AG04449 (cell line): ENCODE measurements around the gene BCAR3.

Source experiments
- CTCF ChIA-PET: fragments of 350-600 bp; formaldehyde crosslinking; extraction: SDS; loops from one replicate; lab custom pipeline; 2021; ENCODE audit warnings: antibody characterized with exemption; lab: Yijun Ruan, JAX
- POLR2A ChIA-PET: fragments of 400-600, 350-600 bp; formaldehyde crosslinking; extraction: SDS; loops from one replicate; lab custom pipeline; 2020; ENCODE audit warnings: antibody characterized with exemption, inconsistent platforms; lab: Yijun Ruan, JAX
- DNase-seq: peaks from one replicate; pipeline ENCODE4 v3.0.0-alpha.2; 2010; ENCODE audit warnings: low read depth, low spot score
- H3K4me3 ChIP-seq: 2 replicates; pipeline ENCODE4 v1.5.1; 2011; ENCODE audit warnings: low read depth, mild to moderate bottlenecking, control low read depth, low read length
- TF ChIP-seq, protein P1 (sequence below): IDR thresholded peaks from one replicate; pipeline ENCODE4 v1.5.1; 2011; ENCODE audit warnings: mild to moderate bottlenecking, moderate library complexity, low read length, control low read depth, inconsistent platforms; ENCODE audit not compliant: insufficient read depth; ENCODE audit errors: missing control alignments

Gene BCAR3

DNA sequence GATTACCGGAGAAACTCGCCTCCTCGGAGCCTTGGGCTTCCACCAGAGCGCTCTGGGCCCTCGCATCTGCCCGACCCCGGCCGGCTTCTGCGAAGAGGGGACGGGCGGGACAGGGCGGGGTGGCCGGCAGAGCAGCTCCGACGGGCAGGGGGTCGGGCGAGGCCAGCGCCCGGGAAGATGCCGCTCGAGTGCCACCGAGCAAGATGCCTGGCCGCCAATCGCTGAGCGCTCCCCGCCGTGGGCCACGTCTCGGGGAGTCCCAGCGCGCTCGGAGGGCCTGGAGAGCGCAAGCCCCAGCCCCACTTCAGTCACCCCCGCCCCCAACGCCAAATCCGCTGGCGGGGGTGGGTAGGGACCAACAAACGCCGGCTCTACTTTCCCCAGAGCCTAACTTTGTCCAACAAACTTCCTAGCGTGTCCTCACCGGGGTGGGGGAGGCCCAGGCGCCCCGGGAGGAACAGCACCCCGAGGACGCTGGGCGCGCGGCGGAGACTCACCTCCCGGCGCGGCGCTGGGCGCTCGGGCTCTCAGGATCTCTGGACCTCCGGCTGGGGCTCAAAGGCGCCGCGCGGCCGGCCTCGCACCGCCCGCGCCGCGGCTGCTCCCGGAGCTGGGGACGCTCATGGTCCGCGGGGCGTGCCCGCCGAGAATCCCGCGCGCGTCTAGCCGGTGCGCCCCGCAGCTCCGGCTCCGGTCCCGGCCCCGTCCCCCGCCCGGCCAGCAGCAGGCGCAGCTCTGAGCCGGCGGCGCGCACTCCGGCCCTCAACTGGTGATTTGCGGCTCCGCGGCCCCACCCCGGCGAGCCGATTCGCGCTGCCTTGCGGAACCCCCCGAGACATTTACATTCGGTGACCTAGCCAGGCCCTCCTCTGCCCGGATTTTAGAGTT is at the start of gene BCAR3:
TSS of gene BCAR3 (minus strand) at position 737 of the 888 bp plus-strand sequence. CDS start 6,907 bp downstream, outside the sequence.
- peak within 1 kb of the TSS; percentile 75 for H3K4me3 ChIP-seq
- ChIA-PET CTCF (interaction anchor here (0.6 to 5.3 kb wide), 14 partner anchors 10 to 1362 kb away, joined by 3 to 40 read pairs (median 4); no protein-coding TSS in a partner anchor), POLR2A (interaction anchor here (0.6 to 2.1 kb wide), 15 partner anchors 11 to 133 kb away, joined by 3 to 15 read pairs (median 6); no protein-coding TSS in a partner anchor)
- TF ChIP-seq, protein P1, sequence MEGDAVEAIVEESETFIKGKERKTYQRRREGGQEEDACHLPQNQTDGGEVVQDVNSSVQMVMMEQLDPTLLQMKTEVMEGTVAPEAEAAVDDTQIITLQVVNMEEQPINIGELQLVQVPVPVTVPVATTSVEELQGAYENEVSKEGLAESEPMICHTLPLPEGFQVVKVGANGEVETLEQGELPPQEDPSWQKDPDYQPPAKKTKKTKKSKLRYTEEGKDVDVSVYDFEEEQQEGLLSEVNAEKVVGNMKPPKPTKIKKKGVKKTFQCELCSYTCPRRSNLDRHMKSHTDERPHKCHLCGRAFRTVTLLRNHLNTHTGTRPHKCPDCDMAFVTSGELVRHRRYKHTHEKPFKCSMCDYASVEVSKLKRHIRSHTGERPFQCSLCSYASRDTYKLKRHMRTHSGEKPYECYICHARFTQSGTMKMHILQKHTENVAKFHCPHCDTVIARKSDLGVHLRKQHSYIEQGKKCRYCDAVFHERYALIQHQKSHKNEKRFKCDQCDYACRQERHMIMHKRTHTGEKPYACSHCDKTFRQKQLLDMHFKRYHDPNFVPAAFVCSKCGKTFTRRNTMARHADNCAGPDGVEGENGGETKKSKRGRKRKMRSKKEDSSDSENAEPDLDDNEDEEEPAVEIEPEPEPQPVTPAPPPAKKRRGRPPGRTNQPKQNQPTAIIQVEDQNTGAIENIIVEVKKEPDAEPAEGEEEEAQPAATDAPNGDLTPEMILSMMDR = peak; percentile 40
- no peak for DNase-seq

DNA sequence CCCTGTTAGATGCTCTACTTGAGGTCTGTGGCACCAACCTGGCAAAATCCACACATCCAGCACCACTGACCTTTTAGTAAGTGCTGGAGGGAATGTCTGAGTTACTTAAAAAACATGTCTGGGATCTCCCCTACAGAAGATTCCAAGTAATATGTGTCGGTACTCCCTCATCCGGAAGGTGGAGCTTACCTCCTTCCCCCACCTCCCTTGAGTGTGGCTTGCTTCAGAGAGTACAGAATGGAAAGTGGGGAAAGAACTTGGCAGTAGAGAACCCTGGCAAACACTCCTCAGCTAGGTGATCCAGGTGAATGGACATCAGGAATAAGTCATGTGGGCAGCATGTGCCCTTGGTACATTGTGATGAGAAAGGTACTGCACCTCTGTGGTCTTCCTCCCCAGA is 49.0 kb upstream of the BCAR3 start:
- CTCF ChIA-PET = interaction anchor here (1.1 to 1.2 kb wide), 2 partner anchors 25 to 83 kb away, joined by 3 read pairs; no protein-coding TSS in a partner anchor
- POLR2A ChIA-PET = no interaction called here
- no peak for DNase-seq
- H3K4me3 ChIP-seq = no peak overlapping the region
- TF ChIP-seq, protein P1 = no peak

DNA sequence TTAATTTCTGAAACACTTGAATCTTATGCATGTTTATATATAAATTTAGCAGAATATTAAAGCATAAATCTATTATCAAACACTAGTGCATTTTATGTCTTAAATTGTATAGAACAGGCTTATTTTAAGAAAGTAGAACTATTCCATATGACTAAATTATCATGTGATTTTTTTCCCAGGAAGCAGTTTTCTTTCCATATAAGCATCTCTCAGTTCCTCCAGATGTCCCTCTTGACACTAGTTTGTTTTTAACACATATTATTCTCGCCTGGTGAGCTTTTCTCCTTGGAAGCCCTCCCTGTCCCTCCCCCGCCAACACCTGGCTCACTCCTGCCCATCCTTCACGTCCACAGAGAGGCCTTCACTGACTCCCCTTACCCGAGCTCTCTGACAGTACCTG is 48.3 kb upstream of the BCAR3 start:
- TF ChIP-seq, protein P1 = no peak
- ChIA-PET POLR2A (no interaction called here), CTCF (interaction anchor here (1.1 kb wide), 1 partner anchor 37 kb away, joined by 3 read pairs; no protein-coding TSS in a partner anchor)

DNA sequence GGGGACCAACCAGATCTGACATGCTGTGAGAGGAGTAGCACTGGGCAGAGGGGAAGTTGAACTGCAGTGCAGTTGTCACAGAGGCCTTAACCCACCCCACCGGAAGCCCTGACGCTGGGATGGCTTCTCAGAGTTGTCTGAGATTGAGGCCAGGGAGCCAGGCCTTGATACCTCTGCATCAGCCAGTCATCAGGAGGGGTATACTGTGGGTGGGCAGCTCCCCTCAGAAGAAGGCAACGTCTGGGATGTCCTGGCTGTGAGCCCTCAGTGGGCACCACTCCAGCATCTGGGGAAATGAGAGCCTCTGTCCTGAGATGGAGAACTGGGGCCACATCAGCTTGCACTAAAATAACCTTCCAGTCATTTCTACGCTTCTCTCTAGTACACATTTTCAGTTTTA is 47.9 kb upstream of the BCAR3 start:
- CTCF ChIA-PET = interaction anchor here (1.1 kb wide), 1 partner anchor 37 kb away, joined by 3 read pairs; no protein-coding TSS in a partner anchor
- POLR2A ChIA-PET = no interaction called here
- no peak overlapping the region for H3K4me3 ChIP-seq
- TF ChIP-seq, protein P1 = no peak
- no peak for DNase-seq

More for the DNA sequence above, 48.3 kb upstream of the BCAR3 start:
- no peak overlapping the region for H3K4me3 ChIP-seq
- no peak for DNase-seq

DNA sequence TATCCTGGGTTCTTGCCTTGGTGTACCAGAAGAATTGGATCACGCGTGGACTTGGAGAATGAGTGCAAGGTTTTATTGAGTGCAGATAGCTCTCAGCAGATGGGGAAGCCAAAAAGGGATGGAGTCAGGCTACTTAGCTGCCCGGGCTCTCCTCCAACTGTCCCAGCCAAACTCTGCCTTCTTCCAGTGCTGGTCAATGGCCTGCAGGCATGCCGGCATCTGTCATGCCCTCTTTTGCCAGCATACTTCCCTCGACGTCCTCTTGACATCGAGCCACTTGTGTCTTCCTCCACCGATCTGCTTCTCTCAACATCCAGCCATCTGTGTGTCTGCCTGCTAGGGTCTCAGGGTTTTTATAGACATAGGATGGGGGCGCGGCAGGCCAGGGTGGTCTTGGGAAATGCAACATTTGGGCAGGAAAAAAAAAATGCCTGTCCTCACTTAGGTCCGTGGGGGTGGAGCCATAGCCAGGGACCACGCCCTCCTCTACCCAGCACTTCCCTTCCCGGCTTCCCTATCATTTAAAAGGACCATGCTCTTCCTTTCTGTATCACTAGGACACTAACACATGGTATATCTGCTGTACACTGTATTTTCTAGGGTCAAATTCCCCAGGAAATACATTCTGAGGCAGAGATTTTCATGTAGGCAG is 47.0 kb upstream of the BCAR3 start:
- POLR2A ChIA-PET = no interaction called here
- TF ChIP-seq, protein P1 = no peak
- no peak overlapping the region for H3K4me3 ChIP-seq
- CTCF ChIA-PET = interaction anchor here (1.1 kb wide), 1 partner anchor 12 kb away, joined by 3 read pairs; no protein-coding TSS in a partner anchor
- no peak for DNase-seq
